CD8-positive, alpha-beta memory T cell (primary cell): Measurements from ENCODE around the gene COG5. TPM values are rescaled to one million over a fixed set of nuclear protein-coding genes. Genes with fewer than 3 reads are reported as not detected.
"Not testable (repeated sequence)": the region's sequence is repeated elsewhere in the genome, so short reads cannot be mapped to it uniquely, and the experiment has no call there.

Experiments used
- CTCF ChIA-PET: fragments of 350-600 bp; sonication (Branson Sonifier 250); formaldehyde crosslinking; loops from one replicate; lab custom pipeline; 2021; ENCODE audit warnings: antibody characterized with exemption; lab: Charles Lee
- POLR2A ChIA-PET: fragments of 350-600 bp; sonication (Branson Sonifier 250); formaldehyde crosslinking; loops from one replicate; lab custom pipeline; 2021; ENCODE audit warnings: antibody characterized with exemption; lab: Charles Lee
- DNase-seq, 5 donors: peaks; one replicate each; pipeline versions ENCODE4 v3.0.0 to v3.0.0-alpha.2; 2020 to 2022; ENCODE audit warnings: mixed read lengths in 1 of 5
- H3K27ac ChIP-seq: one replicate; pipeline ENCODE4 v1.7.0; 2013; ENCODE audit warnings: low read depth, mild to moderate bottlenecking, low read length, moderate library complexity
- H3K27me3 ChIP-seq: 2 replicates; pipeline ENCODE4 v1.7.0; 2013; ENCODE audit warnings: low read length, mild to moderate bottlenecking; ENCODE audit not compliant: insufficient read depth, poor library complexity, severe bottlenecking
- H3K36me3 ChIP-seq: 2 replicates; pipeline ENCODE4 v1.7.0; 2013; ENCODE audit warnings: mild to moderate bottlenecking, low read length, moderate library complexity; ENCODE audit not compliant: insufficient read depth
- H3K4me1 ChIP-seq: 2 replicates; pipeline ENCODE4 v1.7.0; 2013; ENCODE audit warnings: mild to moderate bottlenecking, low read length, moderate library complexity; ENCODE audit not compliant: insufficient read depth
- H3K4me3 ChIP-seq: 2 replicates; pipeline ENCODE4 v1.7.0; 2013; ENCODE audit warnings: mild to moderate bottlenecking, low read length
- H3K9me3 ChIP-seq: 2 replicates; pipeline ENCODE4 v1.7.0; 2013; ENCODE audit warnings: mild to moderate bottlenecking, low read length
- H3K27ac Mint-ChIP-seq, 8 donors: one replicate each; pipeline ENCODE4 v1.8.0; 2020 to 2021; ENCODE audit warnings: mixed read lengths in 8 of 8, mild to moderate bottlenecking in 6 of 8, inconsistent platforms in 3 of 8, moderate library complexity in 3 of 8
- H3K27me3 Mint-ChIP-seq, 2 donors: one replicate each; pipeline ENCODE4 v1.8.0; 2020 to 2021; ENCODE audit warnings: mixed read lengths in 2 of 2, mild to moderate bottlenecking in 1 of 2, moderate library complexity in 1 of 2
- H3K36me3 Mint-ChIP-seq, 3 donors: one replicate each; pipeline ENCODE4 v1.8.0; 2020 to 2021; ENCODE audit warnings: mixed read lengths in 3 of 3, inconsistent platforms in 1 of 3, mild to moderate bottlenecking in 1 of 3
- H3K4me1 Mint-ChIP-seq, 3 donors: one replicate each; pipeline ENCODE4 v1.8.0; 2020 to 2021; ENCODE audit warnings: mixed read lengths in 3 of 3, inconsistent platforms in 1 of 3, mild to moderate bottlenecking in 1 of 3
- H3K4me3 Mint-ChIP-seq, 7 donors: one replicate each; pipeline ENCODE4 v1.8.0; 2020 to 2021; ENCODE audit warnings: mixed read lengths in 7 of 7, mild to moderate bottlenecking in 6 of 7, moderate library complexity in 4 of 7, inconsistent platforms in 2 of 7
- H3K9me3 Mint-ChIP-seq, 5 donors: one replicate each; pipeline ENCODE4 v1.8.0; 2020 to 2022; ENCODE audit warnings: mixed read lengths in 5 of 5, mild to moderate bottlenecking in 3 of 5, moderate library complexity in 2 of 5, inconsistent platforms in 1 of 5
- polyA plus RNA-seq: library from polyadenylated mRNA; unstranded; fragments of 300-500 nt; fragmentation: Illumina TruSeq; gene quantifications from one replicate; pipeline ENCODE4 v1.2.3, GENCODE V29; 2021
- total RNA-seq, 2 experiments: library from RNA; stranded (reverse); gene quantifications; one replicate each; pipeline ENCODE4 v1.2.3, GENCODE V29; 2021

The COG5 gene
- total and polyA plus RNA-seq, 3 experiments from 2014 or later, result 29.2 to 39.4 (median 38.9) TPM

GRCh38 chr7:107246836-107247235 lies 316.9 kb downstream of the COG5 start:
- H3K4me1 Mint-ChIP-seq, H3K4me3 Mint-ChIP-seq, DNase-seq, H3K9me3 Mint-ChIP-seq, POLR2A ChIA-PET, H3K9me3 ChIP-seq, H3K4me1 ChIP-seq, H3K36me3 ChIP-seq, H3K4me3 ChIP-seq, H3K27ac Mint-ChIP-seq, CTCF ChIA-PET, H3K27me3 ChIP-seq, H3K27ac ChIP-seq, H3K27me3 Mint-ChIP-seq: not testable (repeated sequence)
- peaks cover 41 to 66% (median 52%) of the 10 kb centered on the region in 3 donors for H3K36me3 Mint-ChIP-seq

GRCh38 chr7:107244613-107245012 lies 319.1 kb downstream of the COG5 start:
- Mint-ChIP-seq H3K4me3 (no peak overlapping the region), H3K4me1 (peaks cover 0 to 8% (median 4%) of the 10 kb centered on the region in 3 donors), H3K36me3 (peaks cover 43 to 67% (median 49%) of the 10 kb centered on the region in 3 donors), H3K9me3 (peaks cover 0 to 8% (median 3%) of the 10 kb centered on the region in 5 donors), H3K27ac (no peak overlapping the region), H3K27me3 (peaks cover 0 to 1% of the 10 kb centered on the region in 2 donors)
- Histone ChIP-seq H3K36me3 (no peaks in the 10 kb centered on the region), H3K4me3 (no peak overlapping the region), H3K9me3 (no peaks in the 10 kb centered on the region), H3K27ac (no peak overlapping the region), H3K27me3 (no peaks in the 10 kb centered on the region), H3K4me1 (no peaks in the 10 kb centered on the region)
- CTCF ChIA-PET, result no interaction called here
- POLR2A ChIA-PET, result no interaction called here
- no peak for DNase-seq

- H3K27me3 Mint-ChIP-seq, result peaks cover 0 to 1% of the 10 kb centered on the region in 2 donors
- H3K9me3 Mint-ChIP-seq, result peaks cover 0 to 8% (median 3%) of the 10 kb centered on the region in 5 donors
- no peak overlapping the region for H3K4me3 Mint-ChIP-seq
- no peak overlapping the region for H3K27ac ChIP-seq
- no peaks in the 10 kb centered on the region for H3K27me3 ChIP-seq
- peaks cover 0 to 8% (median 4%) of the 10 kb centered on the region in 3 donors for H3K4me1 Mint-ChIP-seq
- H3K4me3 ChIP-seq, result no peak overlapping the region
- DNase-seq, result no peak
- H3K4me1 ChIP-seq, result no peaks in the 10 kb centered on the region
- no peak overlapping the region for H3K27ac Mint-ChIP-seq
- H3K36me3 Mint-ChIP-seq, result peaks cover 43 to 69% (median 46%) of the 10 kb centered on the region in 3 donors
- ChIA-PET POLR2A (no interaction called here), CTCF (interaction anchor here (0.7 kb wide), 1 partner anchor 14 kb away, joined by 4 read pairs; no protein-coding TSS in a partner anchor)
- H3K9me3 ChIP-seq, result no peaks in the 10 kb centered on the region
- H3K36me3 ChIP-seq, result no peaks in the 10 kb centered on the region
Measured at GRCh38 chr7:107242267-107242666, 321.5 kb downstream of the COG5 start.

DNA sequence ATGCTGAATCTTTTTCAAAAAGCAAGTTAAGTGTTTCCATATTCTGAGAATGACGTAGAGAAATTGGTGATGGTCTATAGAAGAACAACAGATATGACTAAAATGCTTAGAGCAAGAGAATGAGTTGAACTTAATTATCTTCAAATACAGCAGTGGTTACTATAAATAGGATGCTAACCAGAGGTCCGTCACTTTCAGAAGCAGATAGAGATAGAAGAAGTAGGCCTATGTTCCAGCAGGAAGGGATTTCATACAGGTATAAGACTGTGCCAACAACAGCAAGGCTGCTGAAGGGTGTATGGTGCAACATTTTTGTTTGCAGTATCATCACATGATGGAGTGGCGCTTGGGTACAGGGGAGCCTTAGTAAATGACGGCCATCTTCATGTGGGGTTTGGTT lies 326.3 kb downstream of the COG5 start:
- H3K4me3 Mint-ChIP-seq, result no peak overlapping the region
- H3K27me3 Mint-ChIP-seq, result no peaks in the 10 kb centered on the region
- Histone ChIP-seq H3K4me1 (no peaks in the 10 kb centered on the region), H3K27me3 (no peaks in the 10 kb centered on the region), H3K9me3 (no peaks in the 10 kb centered on the region), H3K27ac (no peak overlapping the region), H3K4me3 (no peak overlapping the region), H3K36me3 (no peaks in the 10 kb centered on the region)
- ChIA-PET CTCF (no interaction called here), POLR2A (no interaction called here)
- DNase-seq, result no peak
- no peaks in the 10 kb centered on the region for H3K9me3 Mint-ChIP-seq
- H3K36me3 Mint-ChIP-seq, result peaks cover 7 to 60% (median 20%) of the 10 kb centered on the region in 3 donors
- H3K4me1 Mint-ChIP-seq, result peaks cover 0 to 1% (median 0%) of the 10 kb centered on the region in 3 donors
- no peak overlapping the region for H3K27ac Mint-ChIP-seq

DNA sequence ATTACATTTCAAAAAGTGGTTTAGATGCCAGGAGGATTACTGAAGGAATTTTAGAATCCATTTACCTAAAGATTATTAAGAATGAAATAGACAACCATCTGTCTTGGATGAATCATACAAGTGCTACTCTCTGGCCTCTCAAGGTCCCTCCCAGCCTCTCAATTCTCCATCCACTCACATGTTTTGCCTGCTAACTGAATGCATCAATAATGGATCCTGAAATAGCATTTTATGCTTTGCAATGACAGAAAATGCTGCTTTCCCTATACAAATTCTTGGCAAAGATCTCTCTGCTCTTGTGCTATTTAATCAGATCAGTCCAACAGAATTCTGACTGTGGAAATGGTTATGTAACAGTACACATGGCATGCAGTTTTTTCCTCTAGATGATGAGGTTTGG lies 326.9 kb downstream of the COG5 start:
- Mint-ChIP-seq H3K4me3 (no peak overlapping the region), H3K36me3 (peaks cover 7 to 57% (median 18%) of the 10 kb centered on the region in 3 donors), H3K9me3 (no peaks in the 10 kb centered on the region), H3K4me1 (peaks cover 0 to 1% (median 0%) of the 10 kb centered on the region in 3 donors), H3K27me3 (no peaks in the 10 kb centered on the region), H3K27ac (peak overlapping the region in 1 of 8 donors; percentile 3)
- no peaks in the 10 kb centered on the region for H3K4me1 ChIP-seq
- no peaks in the 10 kb centered on the region for H3K9me3 ChIP-seq
- no peak overlapping the region for H3K27ac ChIP-seq
- H3K27me3 ChIP-seq, result no peaks in the 10 kb centered on the region
- ChIA-PET CTCF (no interaction called here), POLR2A (no interaction called here)
- no peak overlapping the region for H3K4me3 ChIP-seq
- no peak for DNase-seq
- no peaks in the 10 kb centered on the region for H3K36me3 ChIP-seq

DNA sequence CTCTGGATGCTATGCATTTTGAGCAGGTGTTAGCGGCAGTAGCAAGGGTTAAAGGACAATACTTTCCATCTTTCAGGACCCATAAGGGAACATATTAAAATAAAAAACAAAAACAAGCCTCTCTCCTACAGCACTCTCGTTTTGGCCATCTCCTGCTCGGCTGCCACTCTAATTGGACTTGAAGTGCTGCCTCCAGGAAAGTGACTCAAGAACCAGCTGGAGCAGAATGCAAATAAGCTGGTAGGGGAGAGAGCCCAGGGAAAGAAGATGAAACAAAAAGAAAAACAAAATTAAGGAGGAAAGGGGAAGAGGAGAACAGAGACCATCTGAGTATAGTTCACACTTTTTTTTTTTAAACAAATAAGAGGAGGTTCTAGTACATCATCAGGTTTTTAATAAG lies 329.3 kb downstream of the COG5 start:
- peak overlapping the region in 1 of 8 donors; percentile 74 for H3K27ac Mint-ChIP-seq
- CTCF ChIA-PET, result no interaction called here
- no peak overlapping the region for H3K4me3 Mint-ChIP-seq

GRCh38 chr7:107233981-107234380 lies 329.7 kb downstream of the COG5 start:
- Histone ChIP-seq H3K9me3 (no peaks in the 10 kb centered on the region), H3K4me3 (no peak overlapping the region), H3K4me1 (no peaks in the 10 kb centered on the region), H3K27me3 (no peaks in the 10 kb centered on the region), H3K27ac (no peak overlapping the region), H3K36me3 (no peaks in the 10 kb centered on the region)
- CTCF ChIA-PET, result no interaction called here
- H3K36me3 Mint-ChIP-seq, result peaks cover 0 to 64% (median 16%) of the 10 kb centered on the region in 3 donors
- no peak overlapping the region for H3K4me3 Mint-ChIP-seq
- peaks cover 0 to 1% (median 0%) of the 10 kb centered on the region in 3 donors for H3K4me1 Mint-ChIP-seq
- no peaks in the 10 kb centered on the region for H3K27me3 Mint-ChIP-seq
- no peak for DNase-seq
- H3K9me3 Mint-ChIP-seq, result no peaks in the 10 kb centered on the region
- H3K27ac Mint-ChIP-seq, result no peak overlapping the region
- POLR2A ChIA-PET, result no interaction called here

More for the DNA sequence above, 329.3 kb downstream of the COG5 start:
- Histone ChIP-seq H3K36me3 (no peaks in the 10 kb centered on the region), H3K4me1 (no peaks in the 10 kb centered on the region), H3K27ac (no peak overlapping the region), H3K27me3 (no peaks in the 10 kb centered on the region), H3K4me3 (no peak overlapping the region), H3K9me3 (no peaks in the 10 kb centered on the region)
- POLR2A ChIA-PET, result no interaction called here
- no peak for DNase-seq
- no peaks in the 10 kb centered on the region for H3K9me3 Mint-ChIP-seq
- peaks cover 0 to 1% (median 0%) of the 10 kb centered on the region in 3 donors for H3K4me1 Mint-ChIP-seq
- no peaks in the 10 kb centered on the region for H3K27me3 Mint-ChIP-seq
- H3K36me3 Mint-ChIP-seq, result peaks cover 2 to 62% (median 17%) of the 10 kb centered on the region in 3 donors

DNA sequence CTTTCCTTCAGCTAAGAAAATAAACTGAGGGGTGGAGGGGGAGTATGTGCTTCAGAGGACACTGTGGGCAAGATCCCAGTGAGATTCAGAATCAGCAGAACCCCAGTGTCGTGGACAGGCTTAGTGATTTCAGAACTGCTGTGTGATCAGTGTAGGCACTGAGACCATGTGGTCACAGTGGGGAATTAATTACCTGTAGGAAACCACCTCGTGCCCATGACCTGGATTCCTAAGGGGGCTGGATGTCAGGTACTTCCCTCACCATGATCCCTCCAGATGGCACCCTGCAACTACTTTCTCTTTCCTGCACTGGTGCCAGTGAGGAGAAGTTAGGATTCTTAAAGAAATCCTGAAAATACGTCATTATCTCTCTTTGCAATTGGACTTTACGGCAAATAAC lies 330.5 kb downstream of the COG5 start:
- Histone ChIP-seq H3K36me3 (no peaks in the 10 kb centered on the region), H3K4me3 (no peak overlapping the region), H3K4me1 (no peaks in the 10 kb centered on the region), H3K9me3 (no peaks in the 10 kb centered on the region), H3K27ac (no peak overlapping the region), H3K27me3 (no peaks in the 10 kb centered on the region)
- POLR2A ChIA-PET, result no interaction called here
- Mint-ChIP-seq H3K27ac (peak overlapping the region in 1 of 8 donors; percentile 3), H3K4me3 (no peak overlapping the region), H3K27me3 (no peaks in the 10 kb centered on the region), H3K9me3 (no peaks in the 10 kb centered on the region), H3K4me1 (peaks cover 0 to 1% (median 0%) of the 10 kb centered on the region in 3 donors), H3K36me3 (peaks cover 0 to 65% (median 14%) of the 10 kb centered on the region in 3 donors)
- no peak for DNase-seq
- CTCF ChIA-PET, result no interaction called here
